IMR-90 (cell line): ENCODE measurements around the gene EEF1AKMT1. TPM values are rescaled to one million over a fixed set of nuclear protein-coding genes. Genes with fewer than 3 reads are reported as not detected.
A peak's percentile ranks its signal among the peaks of the same experiment; 100 is the strongest.
"Not testable (repeated sequence)": the region's sequence is repeated elsewhere in the genome, so short reads cannot be mapped to it uniquely, and the experiment has no call there.

ENCODE experiments used
- ATAC-seq: fragments of 200-7000 bp; cut with Tn5 transposase; 2 replicates; pipeline ENCODE4 v1.9.1; 2020; ENCODE audit warnings: low read depth, mild to moderate bottlenecking, moderate library complexity
- BruUV-seq: library from RNA; stranded (reverse); fragments of 400-500 nt; replicated peaks from 2 replicates; lab custom pipeline; 2021; lab: Mats Ljungman, UMichigan
- CTCF ChIA-PET: fragments of 300-600 bp; formaldehyde crosslinking; extraction: SDS; loops from one replicate; lab custom pipeline; 2021; ENCODE audit warnings: antibody characterized with exemption; lab: Yijun Ruan, JAX
- POLR2A ChIA-PET: fragments of 300-600 bp; sonication (Branson Sonifier 250); formaldehyde crosslinking; loops from one replicate; lab custom pipeline; 2022; ENCODE audit warnings: antibody characterized with exemption; ENCODE audit not compliant: unreplicated experiment; lab: Charles Lee
- DNase-seq: peaks from one replicate; pipeline ENCODE4 v3.0.0; 2013
- H2AFZ ChIP-seq: replicated peaks from 2 replicates; pipeline ENCODE3; 2013; ENCODE audit warnings: low read length, mild to moderate bottlenecking; ENCODE audit not compliant: poor library complexity
- H2AK5ac ChIP-seq: 2 replicates; pipeline ENCODE4 v1.6.1; 2013; ENCODE audit warnings: low read depth, low read length, inconsistent platforms
- H2AK9ac ChIP-seq: replicated peaks from 2 replicates; pipeline ENCODE3; 2013; ENCODE audit warnings: mild to moderate bottlenecking, low read depth, low read length, moderate library complexity; ENCODE audit not compliant: poor library complexity
- H2BK120ac ChIP-seq: 2 replicates; pipeline ENCODE4 v1.6.1; 2013; ENCODE audit warnings: low read depth, low read length, inconsistent platforms
- H2BK15ac ChIP-seq: 3 replicates; pipeline ENCODE4 v1.6.1; 2013; ENCODE audit warnings: low read depth, low read length, inconsistent platforms
- H2BK20ac ChIP-seq: 2 replicates; pipeline ENCODE4 v1.6.1; 2013; ENCODE audit warnings: low read depth, mild to moderate bottlenecking, inconsistent platforms, low read length, moderate library complexity
- H2BK5ac ChIP-seq: 2 replicates; pipeline ENCODE4 v1.6.1; 2013; ENCODE audit warnings: mild to moderate bottlenecking, low read depth, low read length, inconsistent platforms; ENCODE audit not compliant: poor library complexity, severe bottlenecking
- H3K14ac ChIP-seq: replicated peaks from 2 replicates; pipeline ENCODE4 v1.6.1; 2013; ENCODE audit warnings: low read depth, low read length, inconsistent platforms
- H3K18ac ChIP-seq: 2 replicates; pipeline ENCODE4 v1.6.1; 2013; ENCODE audit warnings: low read depth, low read length, control low read depth
- H3K23ac ChIP-seq: 2 replicates; pipeline ENCODE4 v1.6.1; 2013; ENCODE audit warnings: low read depth, low read length, inconsistent platforms
- H3K27ac ChIP-seq: 2 replicates; pipeline ENCODE4 v1.5.1; 2013; ENCODE audit warnings: mild to moderate bottlenecking, control low read depth, low read length; ENCODE audit not compliant: insufficient read depth
- H3K27me3 ChIP-seq: 2 replicates; pipeline ENCODE4 v1.6.1; 2013; ENCODE audit warnings: low read length; ENCODE audit not compliant: control insufficient read depth, insufficient read depth
- H3K36me3 ChIP-seq: 2 replicates; pipeline ENCODE4 v1.6.1; 2013; ENCODE audit warnings: low read length, mixed read lengths; ENCODE audit not compliant: control insufficient read depth, insufficient read depth
- H3K4ac ChIP-seq: 2 replicates; pipeline ENCODE4 v1.6.1; 2013; ENCODE audit warnings: low read depth, low read length, inconsistent platforms
- H3K4me1 ChIP-seq: 2 replicates; pipeline ENCODE4 v1.6.1; 2013; ENCODE audit warnings: low read length, mixed read lengths; ENCODE audit not compliant: control insufficient read depth, insufficient read depth
- H3K4me2 ChIP-seq: 2 replicates; pipeline ENCODE4 v1.6.1; 2013; ENCODE audit warnings: low read depth, mild to moderate bottlenecking, control low read depth, low read length, moderate library complexity
- H3K4me3 ChIP-seq: 2 replicates; pipeline ENCODE4 v1.5.1; 2013; ENCODE audit warnings: low read depth, mild to moderate bottlenecking, control low read depth, low read length, moderate library complexity; ENCODE audit not compliant: insufficient read depth
- H3K56ac ChIP-seq: 2 replicates; pipeline ENCODE4 v1.6.1; 2013; ENCODE audit warnings: low read length, inconsistent platforms; ENCODE audit not compliant: insufficient read depth; ENCODE audit errors: extremely low read depth
- H3K79me1 ChIP-seq, 2 experiments: 2 replicates each; pipeline ENCODE4 v1.6.1; 2013; ENCODE audit warnings: low read length in 2 of 2, inconsistent platforms in 1 of 2, low read depth in 1 of 2
- H3K9ac ChIP-seq: 2 replicates; pipeline ENCODE4 v1.6.1; 2013; ENCODE audit warnings: low read depth, low read length, control low read depth
- H3K9me1 ChIP-seq: 2 replicates; pipeline ENCODE4 v1.6.1; 2013; ENCODE audit warnings: low read length, inconsistent platforms; ENCODE audit not compliant: insufficient read depth
- H3K9me3 ChIP-seq: 2 replicates; pipeline ENCODE4 v1.6.1; 2013; ENCODE audit warnings: low read length; ENCODE audit not compliant: control insufficient read depth, insufficient read depth
- H4K20me1 ChIP-seq: 2 replicates; pipeline ENCODE4 v1.6.1; 2013; ENCODE audit warnings: low read length, inconsistent platforms; ENCODE audit not compliant: insufficient read depth
- H4K5ac ChIP-seq: 2 replicates; pipeline ENCODE4 v1.6.1; 2013; ENCODE audit warnings: mild to moderate bottlenecking, low read depth, low read length, control low read depth
- H4K8ac ChIP-seq, 2 experiments: 2 replicates each; pipeline ENCODE4 v1.6.1; 2013; ENCODE audit warnings: low read depth in 2 of 2, low read length in 2 of 2, control low read depth in 1 of 2, inconsistent platforms in 1 of 2
- H4K91ac ChIP-seq: 2 replicates; pipeline ENCODE4 v1.6.1; 2013; ENCODE audit warnings: low read depth, low read length, inconsistent platforms; ENCODE audit not compliant: insufficient read depth
- WGBS, 2 experiments: methylation state at CpG; one replicate each; pipeline versions ENCODE4 v1.1.5 to v1.1.7; 2013; ENCODE audit warnings: missing lambda C conversion rate in 2 of 2; ENCODE audit not compliant: insufficient read length in 1 of 2; ENCODE audit errors: extremely low coverage in 2 of 2; 5-methylcytosine and 5-hydroxymethylcytosine counted together
- dilution Hi-C: fragments of 300-500 bp; cut with HindIII; formaldehyde crosslinking; loops from one replicate; pipeline ENCODE4 v1.14.3; 2018; ENCODE audit warnings: low sequenced_read_pairs; ENCODE audit not compliant: unreplicated experiment
- in situ Hi-C: fragments of 300-500 bp; cut with MboI; formaldehyde crosslinking; loops from 3 replicates; pipeline ENCODE4 v1.14.3; 2019; ENCODE audit warnings: low sequenced_read_pairs, inconsistent platforms, mixed read lengths
- intact Hi-C: fragments of 100-400 bp; cut with micrococcal nuclease; formaldehyde crosslinking; loops from 2 replicates; pipeline ENCODE4 v1.10.0; 2022
- polyA plus RNA-seq, 3 experiments: library from polyadenylated mRNA; depleted of rRNA; stranded (reverse); fragments of >200 nt; gene quantifications; 2 replicates each; pipeline ENCODE4 v1.2.3, GENCODE V29; 2012; ENCODE audit warnings: low replicate concordance in 1 of 3
- total RNA-seq: library from RNA; depleted of rRNA; stranded (reverse); fragments of >200 nt; gene quantifications from 2 replicates; pipeline ENCODE4 v1.2.3, GENCODE V29; 2012

EEF1AKMT1 gene
- total and polyA plus RNA-seq, 2 of the 4 experiments (the other 2 are of a cell fraction): 10.0 to 10.6 TPM

DNA sequence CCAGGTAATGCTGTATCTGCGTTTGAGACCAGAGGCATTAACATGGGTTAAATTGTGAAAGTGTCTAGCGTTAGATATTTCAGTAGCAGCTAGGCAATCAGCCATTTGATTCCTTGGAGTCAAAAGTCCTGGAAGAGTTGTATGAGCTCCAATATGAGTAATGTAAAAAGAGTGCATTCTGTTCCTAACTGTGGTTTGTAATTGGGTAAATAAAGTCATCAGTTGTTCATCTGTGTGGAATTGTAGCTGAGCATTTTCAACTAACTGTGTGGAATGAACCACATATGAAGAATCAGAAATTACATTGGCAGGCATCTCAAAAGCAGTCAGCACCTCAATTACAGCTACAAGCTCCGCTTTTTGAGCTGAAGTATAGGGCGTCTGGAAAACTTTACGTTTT lies 92.3 kb downstream of the EEF1AKMT1 start:
- H4K91ac ChIP-seq, H3K4me3 ChIP-seq, H3K4me1 ChIP-seq, H3K23ac ChIP-seq, H3K9me1 ChIP-seq, BruUV-seq, H2BK120ac ChIP-seq, H2BK5ac ChIP-seq, H4K5ac ChIP-seq, H4K8ac ChIP-seq, H2AK9ac ChIP-seq, H3K9me3 ChIP-seq, H3K14ac ChIP-seq, dilution Hi-C loops, H3K36me3 ChIP-seq, H3K27ac ChIP-seq, H3K18ac ChIP-seq, H2AFZ ChIP-seq, intact Hi-C loops, H2BK15ac ChIP-seq, H4K20me1 ChIP-seq, H3K27me3 ChIP-seq, H3K79me1 ChIP-seq, H2BK20ac ChIP-seq, in situ Hi-C loops, H3K9ac ChIP-seq, H3K4ac ChIP-seq, POLR2A ChIA-PET, H2AK5ac ChIP-seq, H3K56ac ChIP-seq: not testable (repeated sequence)
- H3K4me2 ChIP-seq: peak overlapping the region; percentile 69; the same call in 1 of the 2 replicates
- 39% methylated on average over 2 of the region's 5 CpGs; no CpG with 5 or more reads in 1 of the 2 experiments for WGBS, 2 experiments
- CTCF ChIA-PET: interaction anchor here (1.0 kb wide), 1 partner anchor 44 kb away, joined by 3 read pairs; no protein-coding TSS in a partner anchor
- ATAC-seq (peak; percentile 92), DNase-seq (peak; percentile 86)
